SK-N-SH (cell line): ENCODE measurements around the gene TERF2IP. TPM values are rescaled to one million over a fixed set of nuclear protein-coding genes. Genes with fewer than 3 reads are reported as not detected.
A peak's percentile ranks its signal among the peaks of the same experiment; 100 is the strongest.

Source experiments
- CTCF ChIA-PET: fragments of 300-600, 350-600 bp; formaldehyde crosslinking; extraction: SDS; loops from one replicate; lab custom pipeline; 2021; lab: Yijun Ruan, JAX
- POLR2A ChIA-PET: fragments of 350-600 bp; sonication (Branson Sonifier 250); formaldehyde crosslinking; extraction: SDS; loops from one replicate; lab custom pipeline; 2020; ENCODE audit warnings: antibody characterized with exemption, inconsistent platforms; lab: Yijun Ruan, JAX
- DNase-seq: peaks from one replicate; pipeline ENCODE4 v3.0.0; 2012
- H2AFZ ChIP-seq: fragments of 200-600 bp; sonication (generic); 2 replicates; pipeline ENCODE4 v1.8.1; 2016; ENCODE audit warnings: antibody characterized with exemption, mild to moderate bottlenecking, low read depth
- H3F3A ChIP-seq: fragments of 200-600 bp; sonication (generic); replicated peaks from 2 replicates; pipeline ENCODE3; 2016; ENCODE audit warnings: antibody characterized with exemption, mild to moderate bottlenecking; ENCODE audit not compliant: insufficient read depth
- H3K27ac ChIP-seq, 2 experiments: fragments of 200-500 bp in 1 of 2; fragments of 200-600 bp in 1 of 2; sonication (Bioruptor generic) in 1 of 2; sonication (generic), shearing (Covaris generic) in 1 of 2; 2 replicates each; pipeline versions ENCODE4 v1.5.1 to v1.6.1; 2014 to 2016; ENCODE audit warnings: low read depth in 2 of 2, inconsistent platforms in 1 of 2, low read length in 1 of 2, mild to moderate bottlenecking in 1 of 2, mixed read lengths in 1 of 2
- H3K27me3 ChIP-seq: fragments of 200-600 bp; sonication (generic), shearing (Covaris generic); 2 replicates; pipeline ENCODE4 v1.6.1; 2016; ENCODE audit warnings: mixed run types; ENCODE audit not compliant: insufficient read depth
- H3K36me3 ChIP-seq, 2 experiments: fragments of 200-500 bp in 1 of 2; fragments of 200-600 bp in 1 of 2; sonication (Bioruptor generic) in 1 of 2; sonication (generic) in 1 of 2; replicated peaks in 1 of 2; 2 replicates each; pipeline versions ENCODE3 to v1.5.1; 2014 to 2016; ENCODE audit warnings: low read length in 1 of 2, mild to moderate bottlenecking in 1 of 2; ENCODE audit not compliant: insufficient read depth in 2 of 2, control insufficient read depth in 1 of 2
- H3K4me1 ChIP-seq, 2 experiments: fragments of 200-500 bp in 1 of 2; fragments of 200-600 bp in 1 of 2; sonication (Bioruptor generic) in 1 of 2; sonication (generic), shearing (Covaris generic) in 1 of 2; 2 replicates each; pipeline versions ENCODE4 v1.5.1 to v1.6.1; 2014 to 2016; ENCODE audit warnings: low read depth in 1 of 2, low read length in 1 of 2, mixed run types in 1 of 2; ENCODE audit not compliant: insufficient read depth in 2 of 2, control insufficient read depth in 1 of 2
- H3K4me2 ChIP-seq: fragments of 200-600 bp; sonication (generic), shearing (Covaris generic); 2 replicates; pipeline ENCODE4 v1.6.1; 2017; ENCODE audit warnings: mixed run types
- H3K4me3 ChIP-seq, 2 experiments: fragments of 200-500 bp in 1 of 2; fragments of 200-600 bp in 1 of 2; sonication (Bioruptor generic) in 1 of 2; sonication (generic), shearing (Covaris generic) in 1 of 2; 2 replicates each; pipeline versions ENCODE4 v1.5.1 to v1.8.1; 2014 to 2016; ENCODE audit warnings: low read depth in 2 of 2, inconsistent platforms in 1 of 2, low read length in 1 of 2, mild to moderate bottlenecking in 1 of 2, mixed read lengths in 1 of 2, moderate library complexity in 1 of 2
- H3K79me2 ChIP-seq: fragments of 200-600 bp; sonication (generic); 2 replicates; pipeline ENCODE4 v1.8.1; 2017; ENCODE audit warnings: mild to moderate bottlenecking; ENCODE audit not compliant: insufficient read depth
- H3K9ac ChIP-seq: fragments of 200-600 bp; sonication (generic); 2 replicates; pipeline ENCODE4 v1.6.1; 2017; ENCODE audit warnings: mixed run types
- H3K9me2 ChIP-seq: fragments of 200-600 bp; sonication (generic); 2 replicates; pipeline ENCODE4 v1.6.1; 2017; ENCODE audit warnings: mixed run types
- H3K9me3 ChIP-seq: fragments of 200-600 bp; sonication (generic); 2 replicates; pipeline ENCODE4 v1.6.1; 2017; ENCODE audit warnings: mixed run types, mild to moderate bottlenecking, moderate library complexity
- H4K20me1 ChIP-seq: fragments of 200-600 bp; sonication (generic); 2 replicates; pipeline ENCODE4 v1.6.1; 2017; ENCODE audit warnings: mild to moderate bottlenecking, mixed run types; ENCODE audit not compliant: insufficient read depth
- ELF1 ChIP-seq: IDR thresholded peaks from 2 replicates; pipeline ENCODE4 v1.4.0; 2012
- FOXJ3 ChIP-seq: sonication (generic); formaldehyde crosslinking; IDR thresholded peaks from 2 replicates; pipeline ENCODE4 v1.5.1; 2020; ENCODE audit warnings: mild to moderate bottlenecking, missing genetic modification reagents
- GABPA ChIP-seq: IDR thresholded peaks from 2 replicates; pipeline ENCODE4 v1.4.0; 2012; ENCODE audit warnings: low read depth, mild to moderate bottlenecking
- GATA2 ChIP-seq: sonication (generic); formaldehyde crosslinking; IDR thresholded peaks from 2 replicates; pipeline ENCODE4 v1.5.0; 2020; ENCODE audit warnings: mild to moderate bottlenecking, missing genetic modification reagents
- JUND ChIP-seq: IDR thresholded peaks from 2 replicates; pipeline ENCODE4 v1.4.0; 2012
- NFIC ChIP-seq: IDR thresholded peaks from 2 replicates; pipeline ENCODE4 v1.4.0; 2012; ENCODE audit warnings: borderline replicate concordance
- RAD21 ChIP-seq: IDR thresholded peaks from 2 replicates; pipeline ENCODE4 v1.6.1; 2012; ENCODE audit warnings: mild to moderate bottlenecking, low read length
- RCOR1 ChIP-seq: fragments of 150-350 bp; IDR thresholded peaks from 2 replicates; pipeline ENCODE4 v1.6.1; 2017; ENCODE audit warnings: antibody characterized with exemption, low read length
- SIN3A ChIP-seq: IDR thresholded peaks from 2 replicates; pipeline ENCODE4 v1.6.1; 2012; ENCODE audit warnings: low read depth, mild to moderate bottlenecking, low read length, moderate library complexity, borderline replicate concordance
- SMC3 ChIP-seq: IDR thresholded peaks from 2 replicates; pipeline ENCODE4 v1.6.1; 2012; ENCODE audit warnings: low read depth, low read length, improper control_type of control experiment
- TEAD4 ChIP-seq: IDR thresholded peaks from 2 replicates; pipeline ENCODE4 v1.4.0; 2012; ENCODE audit warnings: mild to moderate bottlenecking, borderline replicate concordance; ENCODE audit not compliant: insufficient read depth
- WGBS: methylation state at CpG from one replicate; pipeline ENCODE4 v1.1.6; 2017; ENCODE audit warnings: low lambda C conversion rate; 5-methylcytosine and 5-hydroxymethylcytosine counted together
- polyA plus RNA-seq, 3 experiments: library from polyadenylated mRNA; depleted of rRNA; stranded (reverse); fragments of >200 nt; gene quantifications; 2 replicates each; pipeline ENCODE4 v1.2.3, GENCODE V29; 2012
- TF ChIP-seq, protein P1 (sequence below): IDR thresholded peaks from 2 replicates; pipeline ENCODE4 v1.4.0; 2012; ENCODE audit warnings: low read depth, borderline replicate concordance
- TF ChIP-seq, protein P2 (sequence below): fragments of 200-600 bp; sonication (generic); IDR thresholded peaks from 2 replicates; pipeline ENCODE4 v1.6.1; 2017; ENCODE audit warnings: antibody characterized with exemption, mild to moderate bottlenecking, moderate library complexity
- TF ChIP-seq, protein P3 (sequence below): IDR thresholded peaks from 2 replicates; pipeline ENCODE4; 2012
- TF ChIP-seq, protein P4 (sequence below): fragments of 150-350 bp; IDR thresholded peaks from 2 replicates; pipeline ENCODE4 v1.6.1; 2016; ENCODE audit warnings: mild to moderate bottlenecking, low read depth, low read length

The TERF2IP gene
- polyA plus RNA-seq, 1 of the 3 experiments (the other 2 are of a cell fraction), result 32.0 TPM

DNA sequence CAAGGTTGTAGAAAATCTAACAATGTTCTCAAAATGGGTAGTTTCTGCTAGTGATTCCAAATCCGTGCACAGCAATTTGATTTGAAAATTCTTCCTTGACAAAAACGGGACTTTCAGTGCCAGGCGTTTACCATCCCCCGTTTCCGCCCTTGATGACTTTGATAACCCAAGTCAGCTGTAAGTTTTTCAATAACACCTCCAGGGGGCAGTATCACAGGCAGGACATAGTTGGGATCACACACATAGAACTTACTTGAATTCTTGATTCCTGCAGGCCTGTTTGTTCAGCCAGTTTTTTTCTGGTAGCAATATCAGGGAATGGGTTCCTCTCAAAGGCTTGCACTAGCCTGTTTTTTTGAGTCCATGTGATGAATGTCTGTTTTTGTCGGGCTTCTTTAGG lies 48.1 kb downstream of the TERF2IP start:
- H3K9me3 ChIP-seq, result no peaks in the 10 kb centered on the region
- no peaks in the 10 kb centered on the region for H3K9me2 ChIP-seq
- H3F3A ChIP-seq, result no peaks in the 10 kb centered on the region
- no peaks in the 10 kb centered on the region for H3K27me3 ChIP-seq
- no peak overlapping the region for H2AFZ ChIP-seq
- ChIA-PET CTCF (interaction anchor here (0.7 to 1.4 kb wide), 2 partner anchors 68 to 652 kb away, joined by 3 to 4 read pairs; no protein-coding TSS in a partner anchor), POLR2A (no interaction called here)
- TF ChIP-seq, protein P1, sequence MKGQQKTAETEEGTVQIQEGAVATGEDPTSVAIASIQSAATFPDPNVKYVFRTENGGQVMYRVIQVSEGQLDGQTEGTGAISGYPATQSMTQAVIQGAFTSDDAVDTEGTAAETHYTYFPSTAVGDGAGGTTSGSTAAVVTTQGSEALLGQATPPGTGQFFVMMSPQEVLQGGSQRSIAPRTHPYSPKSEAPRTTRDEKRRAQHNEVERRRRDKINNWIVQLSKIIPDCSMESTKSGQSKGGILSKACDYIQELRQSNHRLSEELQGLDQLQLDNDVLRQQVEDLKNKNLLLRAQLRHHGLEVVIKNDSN, result no peak
- TF ChIP-seq, protein P2, sequence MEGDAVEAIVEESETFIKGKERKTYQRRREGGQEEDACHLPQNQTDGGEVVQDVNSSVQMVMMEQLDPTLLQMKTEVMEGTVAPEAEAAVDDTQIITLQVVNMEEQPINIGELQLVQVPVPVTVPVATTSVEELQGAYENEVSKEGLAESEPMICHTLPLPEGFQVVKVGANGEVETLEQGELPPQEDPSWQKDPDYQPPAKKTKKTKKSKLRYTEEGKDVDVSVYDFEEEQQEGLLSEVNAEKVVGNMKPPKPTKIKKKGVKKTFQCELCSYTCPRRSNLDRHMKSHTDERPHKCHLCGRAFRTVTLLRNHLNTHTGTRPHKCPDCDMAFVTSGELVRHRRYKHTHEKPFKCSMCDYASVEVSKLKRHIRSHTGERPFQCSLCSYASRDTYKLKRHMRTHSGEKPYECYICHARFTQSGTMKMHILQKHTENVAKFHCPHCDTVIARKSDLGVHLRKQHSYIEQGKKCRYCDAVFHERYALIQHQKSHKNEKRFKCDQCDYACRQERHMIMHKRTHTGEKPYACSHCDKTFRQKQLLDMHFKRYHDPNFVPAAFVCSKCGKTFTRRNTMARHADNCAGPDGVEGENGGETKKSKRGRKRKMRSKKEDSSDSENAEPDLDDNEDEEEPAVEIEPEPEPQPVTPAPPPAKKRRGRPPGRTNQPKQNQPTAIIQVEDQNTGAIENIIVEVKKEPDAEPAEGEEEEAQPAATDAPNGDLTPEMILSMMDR, result peak; percentile 35
- no peaks in the 10 kb centered on the region for H3K79me2 ChIP-seq
- no peak overlapping the region for H3K4me2 ChIP-seq
- H3K9ac ChIP-seq, result no peak overlapping the region
- H3K4me1 ChIP-seq, result no peaks in the 10 kb centered on the region
- peak; percentile 35 for DNase-seq
- H3K36me3 ChIP-seq, result no peaks in the 10 kb centered on the region
- H3K27ac ChIP-seq, result no peak overlapping the region
- H4K20me1 ChIP-seq, result no peaks in the 10 kb centered on the region
- H3K4me3 ChIP-seq, result no peak overlapping the region
- WGBS, result 56% methylated on average over 6 of the region's 6 CpGs

DNA sequence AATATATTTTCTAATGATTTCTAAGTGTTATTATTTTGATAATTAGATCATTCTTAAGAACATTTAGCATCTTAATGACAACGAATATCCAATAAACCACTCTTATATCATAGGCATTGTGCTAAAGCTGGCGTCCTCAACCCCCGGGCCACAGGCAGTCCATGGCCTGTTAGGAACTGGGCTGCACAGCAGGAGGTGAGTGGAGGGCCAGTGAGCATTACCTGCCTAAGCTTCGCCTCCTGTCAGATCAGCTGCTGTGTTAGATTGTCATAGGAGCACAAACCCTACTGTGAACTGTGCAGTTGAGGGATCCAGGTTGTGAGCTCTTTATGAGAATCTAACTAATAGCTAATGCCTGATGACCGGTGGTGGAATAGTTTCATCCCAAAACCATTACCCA lies 50.0 kb downstream of the TERF2IP start:
- Histone ChIP-seq H4K20me1 (no peaks in the 10 kb centered on the region), H3K4me3 (no peak overlapping the region), H3K9ac (no peak overlapping the region), H2AFZ (no peak overlapping the region), H3K9me3 (no peaks in the 10 kb centered on the region), H3K27ac (no peak overlapping the region), H3F3A (no peaks in the 10 kb centered on the region), H3K9me2 (no peaks in the 10 kb centered on the region)
- 41% methylated on average over 5 of the region's 5 CpGs for WGBS
- POLR2A ChIA-PET, result no interaction called here
- TF ChIP-seq SIN3A (no peak), SMC3 (no peak)
- TF ChIP-seq, protein P3, sequence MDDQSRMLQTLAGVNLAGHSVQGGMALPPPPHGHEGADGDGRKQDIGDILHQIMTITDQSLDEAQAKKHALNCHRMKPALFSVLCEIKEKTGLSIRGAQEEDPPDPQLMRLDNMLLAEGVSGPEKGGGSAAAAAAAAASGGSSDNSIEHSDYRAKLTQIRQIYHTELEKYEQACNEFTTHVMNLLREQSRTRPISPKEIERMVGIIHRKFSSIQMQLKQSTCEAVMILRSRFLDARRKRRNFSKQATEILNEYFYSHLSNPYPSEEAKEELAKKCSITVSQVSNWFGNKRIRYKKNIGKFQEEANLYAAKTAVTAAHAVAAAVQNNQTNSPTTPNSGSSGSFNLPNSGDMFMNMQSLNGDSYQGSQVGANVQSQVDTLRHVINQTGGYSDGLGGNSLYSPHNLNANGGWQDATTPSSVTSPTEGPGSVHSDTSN, result no peak
- TF ChIP-seq, all 33 proteins: peak for 0
- Histone ChIP-seq H3K4me2 (no peak overlapping the region), H3K79me2 (no peaks in the 10 kb centered on the region), H3K27me3 (no peaks in the 10 kb centered on the region), H3K4me1 (no peaks in the 10 kb centered on the region), H3K36me3 (no peaks in the 10 kb centered on the region)
- no peak for DNase-seq
- CTCF ChIA-PET, result no interaction called here

DNA sequence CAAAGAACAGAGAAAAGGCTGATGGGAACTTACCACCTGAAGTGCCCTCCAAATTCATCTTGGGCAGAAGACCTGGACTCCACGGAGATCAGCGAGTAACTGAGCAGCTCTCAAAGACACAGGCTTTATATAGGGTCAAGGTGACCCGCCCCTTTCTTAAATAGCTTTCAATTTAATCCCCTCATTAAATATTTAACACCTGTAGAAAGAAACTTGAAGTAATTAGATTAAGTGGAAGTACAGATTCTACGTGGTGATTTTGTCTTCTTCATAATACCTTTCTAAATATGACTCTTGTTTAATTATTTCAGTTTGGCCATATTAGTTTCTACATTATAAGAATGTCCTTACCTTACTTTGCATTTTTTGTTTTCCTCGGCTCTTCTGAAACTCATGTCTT lies 53.8 kb downstream of the TERF2IP start, which contains the start of gene DUXB:
Gene DUXB, minus strand, starts transcription at position 101 of the 400 bp plus-strand sequence. Its CDS starts 43 bp downstream, at position 58.
- CTCF ChIA-PET, result no interaction called here

More for the DNA sequence above, 53.8 kb downstream of the TERF2IP start, which contains the start of gene DUXB:
- DNase-seq, result no peak
- Histone ChIP-seq H4K20me1 (no peaks in the 10 kb centered on the region), H3K4me3 (no peak within 1 kb of the TSS), H3K9me2 (no peaks in the 10 kb centered on the region), H3F3A (no peaks in the 10 kb centered on the region), H3K4me1 (no peaks in the 10 kb centered on the region), H2AFZ (no peak within 1 kb of the TSS), H3K36me3 (no peaks in the 10 kb centered on the region), H3K9me3 (no peaks in the 10 kb centered on the region), H3K27ac (no peak within 1 kb of the TSS), H3K27me3 (no peaks in the 10 kb centered on the region), H3K9ac (no peak within 1 kb of the TSS), H3K79me2 (no peaks in the 10 kb centered on the region), H3K4me2 (no peak within 1 kb of the TSS)
- POLR2A ChIA-PET, result no interaction called here
- WGBS, result 43% methylated on average over 5 of the region's 5 CpGs
- TF ChIP-seq GABPA (no peak), FOXJ3 (CRISPR knock-in tag) (no peak), RCOR1 (no peak), RAD21 (no peak), NFIC (no peak), JUND (no peak), GATA2 (CRISPR knock-in tag) (no peak), TEAD4 (no peak), ELF1 (no peak)
- TF ChIP-seq, protein P4, sequence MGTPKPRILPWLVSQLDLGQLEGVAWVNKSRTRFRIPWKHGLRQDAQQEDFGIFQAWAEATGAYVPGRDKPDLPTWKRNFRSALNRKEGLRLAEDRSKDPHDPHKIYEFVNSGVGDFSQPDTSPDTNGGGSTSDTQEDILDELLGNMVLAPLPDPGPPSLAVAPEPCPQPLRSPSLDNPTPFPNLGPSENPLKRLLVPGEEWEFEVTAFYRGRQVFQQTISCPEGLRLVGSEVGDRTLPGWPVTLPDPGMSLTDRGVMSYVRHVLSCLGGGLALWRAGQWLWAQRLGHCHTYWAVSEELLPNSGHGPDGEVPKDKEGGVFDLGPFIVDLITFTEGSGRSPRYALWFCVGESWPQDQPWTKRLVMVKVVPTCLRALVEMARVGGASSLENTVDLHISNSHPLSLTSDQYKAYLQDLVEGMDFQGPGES, result no peak
- TF ChIP-seq, all 33 proteins: peak for 0
